Naive thymus-derived CD4-positive, alpha-beta T cell (primary cell): Measurements from ENCODE around the gene FAM13C. TPM values are rescaled to one million over a fixed set of nuclear protein-coding genes. Genes with fewer than 3 reads are reported as not detected.

Experiments
- ATAC-seq: fragments of 150-1000 bp; cut with Tn5 transposase; 2 replicates; pipeline ENCODE4 v1.10.0; 2021; ENCODE audit warnings: mild to moderate bottlenecking, moderate library complexity
- CTCF ChIA-PET: fragments of 350-600 bp; sonication (Branson Sonifier 250); formaldehyde crosslinking; loops from one replicate; lab custom pipeline; 2021; ENCODE audit warnings: antibody characterized with exemption; lab: Charles Lee
- POLR2A ChIA-PET: fragments of 350-600 bp; sonication (Branson Sonifier 250); formaldehyde crosslinking; loops from one replicate; lab custom pipeline; 2021; ENCODE audit warnings: antibody characterized with exemption, inconsistent platforms; lab: Charles Lee
- DNase-seq, 9 donors: peaks; one replicate each; pipeline versions ENCODE4 v3.0.0 to v3.0.0-alpha.2; 2020 to 2022; ENCODE audit warnings: mixed read lengths in 1 of 9
- H3K27ac ChIP-seq: one replicate; pipeline ENCODE4 v1.7.0; 2013; ENCODE audit warnings: mild to moderate bottlenecking, low read depth, low read length, moderate library complexity
- H3K27me3 ChIP-seq, 2 donors: one replicate each; pipeline ENCODE4 v1.7.0; 2013; ENCODE audit warnings: low read length in 2 of 2, mild to moderate bottlenecking in 2 of 2, moderate library complexity in 2 of 2; ENCODE audit not compliant: control insufficient read depth in 2 of 2, insufficient read depth in 2 of 2
- H3K36me3 ChIP-seq, 3 experiments: 1 replicate in 2 of 3; 2 replicates in 1 of 3; pipeline ENCODE4 v1.7.0; 2013; ENCODE audit warnings: low read length in 3 of 3, mild to moderate bottlenecking in 3 of 3, moderate library complexity in 1 of 3; ENCODE audit not compliant: insufficient read depth in 3 of 3, control insufficient read depth in 2 of 3
- H3K4me1 ChIP-seq, 2 donors: one replicate each; pipeline ENCODE4 v1.7.0; 2013; ENCODE audit warnings: low read length in 2 of 2, mild to moderate bottlenecking in 2 of 2, moderate library complexity in 1 of 2; ENCODE audit not compliant: control insufficient read depth in 2 of 2, insufficient read depth in 2 of 2
- H3K4me3 ChIP-seq: 2 replicates; pipeline ENCODE4 v1.7.0; 2013; ENCODE audit warnings: mild to moderate bottlenecking, low read length
- H3K9me3 ChIP-seq, 3 experiments: 1 replicate in 2 of 3; 2 replicates in 1 of 3; pipeline ENCODE4 v1.7.0; 2013; ENCODE audit warnings: low read length in 3 of 3; ENCODE audit not compliant: control insufficient read depth in 2 of 3
- H3K27ac Mint-ChIP-seq, 9 donors: one replicate each; pipeline ENCODE4 v1.8.0; 2020 to 2022; ENCODE audit warnings: mixed read lengths in 9 of 9, mild to moderate bottlenecking in 8 of 9, moderate library complexity in 5 of 9, inconsistent platforms in 2 of 9
- H3K27me3 Mint-ChIP-seq, 5 donors: one replicate each; pipeline ENCODE4 v1.8.0; 2021 to 2022; ENCODE audit warnings: mixed read lengths in 5 of 5, mild to moderate bottlenecking in 1 of 5
- H3K36me3 Mint-ChIP-seq, 5 donors: one replicate each; pipeline ENCODE4 v1.8.0; 2020 to 2022; ENCODE audit warnings: mixed read lengths in 5 of 5, mild to moderate bottlenecking in 3 of 5, inconsistent platforms in 1 of 5
- H3K4me1 Mint-ChIP-seq, 7 donors: one replicate each; pipeline ENCODE4 v1.8.0; 2020 to 2022; ENCODE audit warnings: mixed read lengths in 7 of 7, mild to moderate bottlenecking in 3 of 7, inconsistent platforms in 1 of 7
- H3K4me3 Mint-ChIP-seq, 10 donors: one replicate each; pipeline ENCODE4 v1.8.0; 2020 to 2022; ENCODE audit warnings: mild to moderate bottlenecking in 10 of 10, mixed read lengths in 10 of 10, moderate library complexity in 6 of 10, inconsistent platforms in 2 of 10
- H3K9me3 Mint-ChIP-seq, 11 donors: one replicate each; pipeline ENCODE4 v1.8.0; 2020 to 2022; ENCODE audit warnings: mixed read lengths in 11 of 11, mild to moderate bottlenecking in 4 of 11, inconsistent platforms in 1 of 11, moderate library complexity in 1 of 11
- intact Hi-C, 2 donors: fragments of 100-400 bp; cut with micrococcal nuclease; formaldehyde crosslinking; loops; one replicate each; pipeline ENCODE4 v1.15.1; 2023
- polyA plus RNA-seq, 2 donors: library from polyadenylated mRNA; unstranded; fragments of 300-500 nt; fragmentation: Illumina TruSeq; gene quantifications; one replicate each; pipeline ENCODE4 v1.2.3, GENCODE V29; 2021
- total RNA-seq, 6 experiments: library from RNA in 5 of 6; stranded (reverse) in 5 of 6; gene quantifications; 1 replicate in 5 of 6; 2 replicates in 1 of 6; pipeline ENCODE4 v1.2.3 and lab custom pipeline; 2021 to 2026

Gene FAM13C
- total and polyA plus RNA-seq, 7 experiments from 2014 or later: not detected

GRCh38 chr10:59237775-59238174, 124.6 kb downstream of the FAM13C start:
- no peak overlapping the region for H3K4me3 ChIP-seq
- H3K36me3 ChIP-seq: no peaks in the 10 kb centered on the region
- no peaks in the 10 kb centered on the region for H3K9me3 ChIP-seq
- intact Hi-C loops: no loop called here
- peaks cover 0 to 9% (median 0%) of the 10 kb centered on the region in 11 donors for H3K9me3 Mint-ChIP-seq
- no peak overlapping the region for H3K4me3 Mint-ChIP-seq
- POLR2A ChIA-PET: no interaction called here
- H3K27me3 Mint-ChIP-seq: peaks cover 0 to 6% (median 0%) of the 10 kb centered on the region in 5 donors
- ATAC-seq (no peak), DNase-seq (no peak)
- CTCF ChIA-PET: no interaction called here
- no peaks in the 10 kb centered on the region for H3K4me1 Mint-ChIP-seq
- H3K27ac Mint-ChIP-seq: no peak overlapping the region
- no peaks in the 10 kb centered on the region for H3K4me1 ChIP-seq
- H3K27ac ChIP-seq: no peak overlapping the region
- no peaks in the 10 kb centered on the region for H3K36me3 Mint-ChIP-seq
- no peaks in the 10 kb centered on the region for H3K27me3 ChIP-seq

- Mint-ChIP-seq H3K4me1 (no peaks in the 10 kb centered on the region), H3K27me3 (peaks cover 0 to under 1% (median 0%) of the 10 kb centered on the region in 5 donors), H3K27ac (peak overlapping the region in 1 of 9 donors; percentile 27), H3K9me3 (peaks cover 0 to 9% (median 0%) of the 10 kb centered on the region in 11 donors), H3K36me3 (no peaks in the 10 kb centered on the region), H3K4me3 (no peak overlapping the region)
- CTCF ChIA-PET: no interaction called here
- ATAC-seq: no peak
- H3K36me3 ChIP-seq: no peaks in the 10 kb centered on the region
- POLR2A ChIA-PET: no interaction called here
- no peaks in the 10 kb centered on the region for H3K9me3 ChIP-seq
- H3K27me3 ChIP-seq: no peaks in the 10 kb centered on the region
- no peak overlapping the region for H3K4me3 ChIP-seq
- H3K4me1 ChIP-seq: no peaks in the 10 kb centered on the region
- no peak for DNase-seq
- H3K27ac ChIP-seq: no peak overlapping the region
- intact Hi-C loops: no loop called here
These were observed 126.2 kb downstream of the FAM13C start for GRCh38 chr10:59236064-59236697.

- ChIA-PET CTCF (no interaction called here), POLR2A (no interaction called here)
- Mint-ChIP-seq H3K9me3 (peaks cover 0 to 9% (median 0%) of the 10 kb centered on the region in 11 donors), H3K36me3 (no peaks in the 10 kb centered on the region), H3K27ac (no peak overlapping the region), H3K4me1 (no peaks in the 10 kb centered on the region), H3K4me3 (no peak overlapping the region), H3K27me3 (no peaks in the 10 kb centered on the region)
- H3K36me3 ChIP-seq: no peaks in the 10 kb centered on the region
- H3K4me1 ChIP-seq: no peaks in the 10 kb centered on the region
- no peak overlapping the region for H3K4me3 ChIP-seq
- no peak for DNase-seq
- intact Hi-C loops: no loop called here
- ATAC-seq: no peak
- H3K27ac ChIP-seq: no peak overlapping the region
- no peaks in the 10 kb centered on the region for H3K27me3 ChIP-seq
- H3K9me3 ChIP-seq: no peaks in the 10 kb centered on the region
These were observed 127.4 kb downstream of the FAM13C start for GRCh38 chr10:59234816-59235429.

DNA sequence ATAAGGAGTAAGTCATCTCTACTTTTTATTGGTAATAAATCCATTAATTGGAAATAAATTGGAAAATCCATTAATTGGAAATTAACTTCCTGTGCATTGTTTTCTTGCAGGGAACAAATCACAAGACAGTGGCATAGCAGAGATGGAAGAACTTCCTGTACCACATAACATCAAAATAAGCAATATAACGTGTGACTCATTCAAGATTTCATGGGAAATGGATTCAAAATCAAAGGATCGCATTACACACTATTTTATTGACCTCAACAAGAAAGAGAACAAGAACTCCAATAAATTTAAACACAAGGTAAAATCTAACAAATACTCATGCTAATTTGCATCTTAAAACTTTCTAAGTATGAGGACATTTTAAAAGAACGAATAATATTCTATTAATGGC, 128.2 kb downstream of the FAM13C start:
- Histone ChIP-seq H3K36me3 (no peaks in the 10 kb centered on the region), H3K4me3 (no peak overlapping the region), H3K27ac (no peak overlapping the region), H3K27me3 (no peaks in the 10 kb centered on the region), H3K9me3 (no peaks in the 10 kb centered on the region), H3K4me1 (no peaks in the 10 kb centered on the region)
- H3K9me3 Mint-ChIP-seq: peaks cover 0 to 9% (median 0%) of the 10 kb centered on the region in 11 donors
- intact Hi-C loops: no loop called here
- CTCF ChIA-PET: no interaction called here
- no peak for ATAC-seq
- no peaks in the 10 kb centered on the region for H3K27me3 Mint-ChIP-seq
- H3K27ac Mint-ChIP-seq: no peak overlapping the region
- no peaks in the 10 kb centered on the region for H3K4me1 Mint-ChIP-seq
- no peaks in the 10 kb centered on the region for H3K36me3 Mint-ChIP-seq
- POLR2A ChIA-PET: no interaction called here
- DNase-seq: no peak
- H3K4me3 Mint-ChIP-seq: no peak overlapping the region

DNA sequence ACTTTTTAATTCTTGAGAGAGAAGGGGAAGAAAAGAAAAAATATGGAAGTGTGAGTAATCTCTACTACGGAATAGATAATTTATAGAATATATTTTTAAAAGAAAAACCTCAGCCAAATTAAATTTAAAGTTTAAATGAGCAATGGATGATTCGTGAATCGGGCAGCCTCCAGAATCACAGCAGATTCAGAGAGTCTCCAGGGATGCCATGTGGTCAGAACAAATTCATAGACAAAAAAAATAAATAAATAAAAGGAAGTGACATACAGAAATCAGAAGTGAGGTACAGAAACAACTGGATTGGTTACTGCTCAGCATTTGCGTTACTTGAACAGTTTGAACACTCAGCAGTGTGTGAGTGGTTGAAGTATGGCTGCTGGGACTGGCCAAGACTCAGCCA, 132.9 kb downstream of the FAM13C start:
- no peak overlapping the region for H3K27ac ChIP-seq
- intact Hi-C loops: no loop called here
- no peaks in the 10 kb centered on the region for H3K36me3 ChIP-seq
- POLR2A ChIA-PET: no interaction called here
- H3K4me1 ChIP-seq: no peaks in the 10 kb centered on the region
- Mint-ChIP-seq H3K36me3 (no peaks in the 10 kb centered on the region), H3K9me3 (peaks cover 0 to 9% (median 0%) of the 10 kb centered on the region in 11 donors), H3K4me1 (no peaks in the 10 kb centered on the region), H3K4me3 (no peak overlapping the region), H3K27ac (no peak overlapping the region), H3K27me3 (no peaks in the 10 kb centered on the region)
- ATAC-seq: no peak
- CTCF ChIA-PET: no interaction called here
- no peaks in the 10 kb centered on the region for H3K27me3 ChIP-seq
- no peak for DNase-seq
- H3K9me3 ChIP-seq: no peaks in the 10 kb centered on the region
- no peak overlapping the region for H3K4me3 ChIP-seq

GRCh38 chr10:59227136-59227673, 135.1 kb downstream of the FAM13C start:
- Histone ChIP-seq H3K36me3 (no peaks in the 10 kb centered on the region), H3K27ac (no peak overlapping the region), H3K4me3 (no peak overlapping the region), H3K27me3 (no peaks in the 10 kb centered on the region), H3K9me3 (no peaks in the 10 kb centered on the region), H3K4me1 (no peaks in the 10 kb centered on the region)
- DNase-seq (no peak), ATAC-seq (no peak)
- Mint-ChIP-seq H3K36me3 (no peaks in the 10 kb centered on the region), H3K27ac (no peak overlapping the region), H3K4me1 (no peaks in the 10 kb centered on the region), H3K27me3 (no peaks in the 10 kb centered on the region), H3K9me3 (peaks cover 0 to 5% (median 0%) of the 10 kb centered on the region in 11 donors), H3K4me3 (no peak overlapping the region)
- POLR2A ChIA-PET: no interaction called here
- intact Hi-C loops: no loop called here
- CTCF ChIA-PET: no interaction called here

DNA sequence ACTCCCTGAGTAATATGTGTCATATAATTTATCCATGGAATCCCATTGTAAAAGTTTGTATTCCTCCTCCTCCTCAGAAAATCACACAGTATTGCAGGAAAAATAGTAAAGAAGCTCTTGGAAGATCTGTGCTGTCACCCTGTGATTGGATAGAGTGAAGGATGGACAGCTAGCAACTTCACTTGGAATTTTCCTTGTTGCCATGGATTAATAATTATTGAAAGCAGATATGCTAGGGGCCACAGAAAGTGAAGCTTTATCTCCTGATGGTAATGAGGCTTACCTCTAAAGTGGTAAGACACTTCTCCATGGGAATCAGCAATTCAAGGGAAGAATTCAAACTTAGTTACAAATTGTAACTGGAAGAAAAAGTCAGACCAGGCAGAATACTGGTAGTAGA, 137.1 kb downstream of the FAM13C start:
- Histone ChIP-seq H3K9me3 (no peaks in the 10 kb centered on the region), H3K27me3 (no peaks in the 10 kb centered on the region), H3K4me1 (no peaks in the 10 kb centered on the region), H3K27ac (no peak overlapping the region), H3K36me3 (no peaks in the 10 kb centered on the region), H3K4me3 (no peak overlapping the region)
- no peak overlapping the region for H3K27ac Mint-ChIP-seq
- no peak for DNase-seq
- no peak overlapping the region for H3K4me3 Mint-ChIP-seq
- H3K4me1 Mint-ChIP-seq: no peaks in the 10 kb centered on the region
- H3K36me3 Mint-ChIP-seq: no peaks in the 10 kb centered on the region
- ChIA-PET POLR2A (no interaction called here), CTCF (no interaction called here)
- peaks cover 0 to 5% (median 0%) of the 10 kb centered on the region in 11 donors for H3K9me3 Mint-ChIP-seq
- no peak for ATAC-seq
- intact Hi-C loops: no loop called here
- no peaks in the 10 kb centered on the region for H3K27me3 Mint-ChIP-seq
